ENCODE measurements around the gene MYH11. TPM values are rescaled to one million over a fixed set of nuclear protein-coding genes. Genes with fewer than 3 reads are reported as not detected.

The MYH11 gene
- total RNA-seq, 2 donors from 2014 or later, result 2,411 to 2,456 TPM

- no peak for DNase-seq (ENCODE audit: low spot score)
- no peak overlapping the region for H3K4me3 ChIP-seq
- H3K27ac ChIP-seq, result no peak overlapping the region
- H3K4me1 ChIP-seq (ENCODE audit: control insufficient read depth in 1 of 2, low read depth in 2 of 2), result peaks cover 19 to 27% of the 10 kb centered on the region in 2 donors
- H3K27me3 ChIP-seq (replicated peaks; ENCODE audit: insufficient read depth), result no peaks in the 10 kb centered on the region
- no peaks in the 10 kb centered on the region for H3K9me3 ChIP-seq
- no peak for ATAC-seq (ENCODE audit: insufficient number of reproducible peaks, low FRiP score, low read depth)
- TF ChIP-seq CTCF (IDR thresholded peaks at IDR 0.05), result no peak
- peaks cover 14% of the 10 kb centered on the region for H3K36me3 ChIP-seq
Measured at GRCh38 chr16:15882563-15882962, 25.7 kb upstream of the MYH11 start.

GRCh38 chr16:15881794-15882379 lies 25.1 kb upstream of the MYH11 start:
- Histone ChIP-seq H3K27ac (no peak overlapping the region), H3K4me3 (no peak overlapping the region), H3K27me3 (replicated peaks; ENCODE audit: insufficient read depth) (no peaks in the 10 kb centered on the region), H3K36me3 (peaks cover 15% of the 10 kb centered on the region), H3K9me3 (no peaks in the 10 kb centered on the region), H3K4me1 (ENCODE audit: control insufficient read depth in 1 of 2, low read depth in 2 of 2) (peaks cover 14 to 20% of the 10 kb centered on the region in 2 donors)
- no peak for DNase-seq (ENCODE audit: low spot score)
- TF ChIP-seq CTCF (IDR thresholded peaks at IDR 0.05), result no peak
- ATAC-seq (ENCODE audit: insufficient number of reproducible peaks, low FRiP score, low read depth), result no peak

GRCh38 chr16:15880434-15881308 lies 23.8 kb upstream of the MYH11 start:
- Histone ChIP-seq H3K36me3 (peaks cover 17% of the 10 kb centered on the region), H3K27me3 (replicated peaks; ENCODE audit: insufficient read depth) (no peaks in the 10 kb centered on the region), H3K9me3 (no peaks in the 10 kb centered on the region), H3K4me1 (ENCODE audit: control insufficient read depth in 1 of 2, low read depth in 2 of 2) (peaks cover 7 to 8% of the 10 kb centered on the region in 2 donors), H3K27ac (no peak overlapping the region), H3K4me3 (no peak overlapping the region)
- no peak for DNase-seq (ENCODE audit: low spot score)
- ATAC-seq (ENCODE audit: insufficient number of reproducible peaks, low FRiP score, low read depth), result no peak
- TF ChIP-seq CTCF (IDR thresholded peaks at IDR 0.05), result no peak

GRCh38 chr16:15879255-15879811 lies 22.5 kb upstream of the MYH11 start:
- peak overlapping the region; percentile 38 to 48 for H3K27ac ChIP-seq
- ATAC-seq (ENCODE audit: insufficient number of reproducible peaks, low FRiP score, low read depth) (no peak), DNase-seq (ENCODE audit: low spot score) (no peak)

More at GRCh38 chr16:15879255-15879811, 22.5 kb upstream of the MYH11 start:
- peaks cover 11 to 13% of the 10 kb centered on the region in 2 donors for H3K4me1 ChIP-seq (ENCODE audit: control insufficient read depth in 1 of 2, low read depth in 2 of 2)
- TF ChIP-seq CTCF (IDR thresholded peaks at IDR 0.05), result no peak
- H3K36me3 ChIP-seq, result peaks cover 17% of the 10 kb centered on the region
- no peak overlapping the region for H3K4me3 ChIP-seq
- H3K9me3 ChIP-seq, result no peaks in the 10 kb centered on the region
- no peaks in the 10 kb centered on the region for H3K27me3 ChIP-seq (replicated peaks; ENCODE audit: insufficient read depth)

Measured in thoracic aorta (tissue), 2 donors.